ENCODE measurements around the gene FAM83C.

Gene FAM83C

DNA sequence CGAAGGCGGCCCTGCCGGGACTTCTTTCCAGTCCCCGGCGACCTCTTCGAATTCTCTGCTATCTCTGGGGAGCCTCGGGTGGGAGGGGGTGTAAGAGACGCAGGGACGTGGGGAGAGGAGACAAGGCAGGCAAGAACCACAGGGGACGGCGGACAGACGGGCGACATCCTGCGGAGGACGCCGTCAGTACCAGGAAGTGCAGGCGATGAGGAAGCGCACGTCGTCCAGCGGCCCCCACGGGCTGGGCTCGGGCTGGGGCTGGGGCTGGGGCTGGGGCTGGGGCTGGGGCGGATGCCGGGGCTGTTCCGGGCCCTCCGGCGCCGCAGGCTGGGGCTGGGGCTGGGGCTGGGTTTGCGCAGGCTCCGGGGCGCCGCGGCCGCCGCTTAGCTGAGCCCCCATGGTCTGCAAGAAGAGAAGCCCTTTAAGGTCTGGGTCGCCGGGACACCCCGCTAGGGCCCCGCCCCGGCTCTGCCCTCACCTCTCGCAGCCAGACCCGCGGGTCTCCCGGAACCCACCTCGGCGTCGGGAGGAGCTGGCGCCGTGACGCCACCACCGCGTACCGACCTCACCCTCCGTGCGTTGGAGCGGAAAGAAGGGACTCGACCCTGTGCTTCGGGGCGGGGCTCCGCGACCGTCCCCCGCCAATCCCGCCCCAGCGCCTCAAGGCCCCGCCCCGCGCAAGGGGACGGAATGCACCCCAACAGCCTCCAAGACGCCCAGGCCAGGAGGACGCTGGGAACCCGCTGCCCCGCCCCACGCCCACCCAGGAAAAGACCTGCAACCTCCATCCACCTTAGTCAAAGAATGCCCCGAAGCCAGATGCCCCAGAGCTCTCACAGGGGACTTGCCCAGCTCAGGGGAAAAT lies 14.5 kb downstream of the FAM83C start, which contains the start of gene MMP24OS:
MMP24OS (minus strand) TSS at position 592 of the 865 bp plus-strand sequence; CDS start at position 399, 193 bp downstream.
- DNase-seq (ENCODE audit: low spot score) = peak; percentile 96
- in situ Hi-C loops (cut with MboI; ENCODE audit: low pct_unique_long_range_greater_than_20kb, low sequenced_read_pairs, unreplicated experiment) = no loop called here

DNA sequence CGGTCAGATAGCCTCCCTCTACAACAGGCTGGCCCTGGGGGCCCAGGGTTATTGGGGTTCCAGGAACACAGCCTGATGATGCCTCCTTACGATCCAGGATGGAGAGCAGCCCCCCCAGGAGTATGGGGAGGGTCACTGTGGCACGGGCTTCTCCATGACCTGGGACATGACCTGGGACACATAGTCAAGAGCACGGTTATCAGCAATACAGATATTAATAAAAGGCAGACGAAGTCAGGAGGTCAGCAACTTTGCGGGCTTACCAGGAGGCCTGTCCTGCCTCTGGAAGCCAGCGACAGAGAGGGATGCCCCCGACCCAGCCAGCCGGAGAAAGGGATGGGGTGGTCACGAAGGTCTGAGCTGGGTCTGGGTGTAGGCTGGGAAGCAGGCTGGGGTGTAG lies 15.1 kb downstream of the FAM83C start:
- in situ Hi-C loops (cut with MboI; ENCODE audit: low pct_unique_long_range_greater_than_20kb, low sequenced_read_pairs, unreplicated experiment) = no loop called here

More for the DNA sequence above, 14.5 kb downstream of the FAM83C start, which contains the start of gene MMP24OS:
- TF ChIP-seq, protein P1, sequence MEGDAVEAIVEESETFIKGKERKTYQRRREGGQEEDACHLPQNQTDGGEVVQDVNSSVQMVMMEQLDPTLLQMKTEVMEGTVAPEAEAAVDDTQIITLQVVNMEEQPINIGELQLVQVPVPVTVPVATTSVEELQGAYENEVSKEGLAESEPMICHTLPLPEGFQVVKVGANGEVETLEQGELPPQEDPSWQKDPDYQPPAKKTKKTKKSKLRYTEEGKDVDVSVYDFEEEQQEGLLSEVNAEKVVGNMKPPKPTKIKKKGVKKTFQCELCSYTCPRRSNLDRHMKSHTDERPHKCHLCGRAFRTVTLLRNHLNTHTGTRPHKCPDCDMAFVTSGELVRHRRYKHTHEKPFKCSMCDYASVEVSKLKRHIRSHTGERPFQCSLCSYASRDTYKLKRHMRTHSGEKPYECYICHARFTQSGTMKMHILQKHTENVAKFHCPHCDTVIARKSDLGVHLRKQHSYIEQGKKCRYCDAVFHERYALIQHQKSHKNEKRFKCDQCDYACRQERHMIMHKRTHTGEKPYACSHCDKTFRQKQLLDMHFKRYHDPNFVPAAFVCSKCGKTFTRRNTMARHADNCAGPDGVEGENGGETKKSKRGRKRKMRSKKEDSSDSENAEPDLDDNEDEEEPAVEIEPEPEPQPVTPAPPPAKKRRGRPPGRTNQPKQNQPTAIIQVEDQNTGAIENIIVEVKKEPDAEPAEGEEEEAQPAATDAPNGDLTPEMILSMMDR (IDR thresholded peaks at IDR 0.05; ENCODE audit: extremely low read depth, insufficient read depth, missing control alignments) = peak; percentile 56

GRCh38 chr20:35276408-35276807 lies 15.8 kb downstream of the FAM83C start:
- TF ChIP-seq, protein P1 (IDR thresholded peaks at IDR 0.05; ENCODE audit: extremely low read depth, insufficient read depth, missing control alignments) = no peak
- no peak for DNase-seq (ENCODE audit: low spot score)
- in situ Hi-C loops (cut with MboI; ENCODE audit: low pct_unique_long_range_greater_than_20kb, low sequenced_read_pairs, unreplicated experiment) = no loop called here

More for the DNA sequence above, 15.1 kb downstream of the FAM83C start:
- TF ChIP-seq, protein P1 (IDR thresholded peaks at IDR 0.05; ENCODE audit: extremely low read depth, insufficient read depth, missing control alignments) = no peak
- DNase-seq (ENCODE audit: low spot score) = no peak

- no peak for DNase-seq (ENCODE audit: low spot score)
- TF ChIP-seq, protein P1 (IDR thresholded peaks at IDR 0.05; ENCODE audit: extremely low read depth, insufficient read depth, missing control alignments) = no peak
- in situ Hi-C loops (cut with MboI; ENCODE audit: low pct_unique_long_range_greater_than_20kb, low sequenced_read_pairs, unreplicated experiment) = no loop called here
These were observed 16.4 kb downstream of the FAM83C start for GRCh38 chr20:35275741-35276251.

DNA sequence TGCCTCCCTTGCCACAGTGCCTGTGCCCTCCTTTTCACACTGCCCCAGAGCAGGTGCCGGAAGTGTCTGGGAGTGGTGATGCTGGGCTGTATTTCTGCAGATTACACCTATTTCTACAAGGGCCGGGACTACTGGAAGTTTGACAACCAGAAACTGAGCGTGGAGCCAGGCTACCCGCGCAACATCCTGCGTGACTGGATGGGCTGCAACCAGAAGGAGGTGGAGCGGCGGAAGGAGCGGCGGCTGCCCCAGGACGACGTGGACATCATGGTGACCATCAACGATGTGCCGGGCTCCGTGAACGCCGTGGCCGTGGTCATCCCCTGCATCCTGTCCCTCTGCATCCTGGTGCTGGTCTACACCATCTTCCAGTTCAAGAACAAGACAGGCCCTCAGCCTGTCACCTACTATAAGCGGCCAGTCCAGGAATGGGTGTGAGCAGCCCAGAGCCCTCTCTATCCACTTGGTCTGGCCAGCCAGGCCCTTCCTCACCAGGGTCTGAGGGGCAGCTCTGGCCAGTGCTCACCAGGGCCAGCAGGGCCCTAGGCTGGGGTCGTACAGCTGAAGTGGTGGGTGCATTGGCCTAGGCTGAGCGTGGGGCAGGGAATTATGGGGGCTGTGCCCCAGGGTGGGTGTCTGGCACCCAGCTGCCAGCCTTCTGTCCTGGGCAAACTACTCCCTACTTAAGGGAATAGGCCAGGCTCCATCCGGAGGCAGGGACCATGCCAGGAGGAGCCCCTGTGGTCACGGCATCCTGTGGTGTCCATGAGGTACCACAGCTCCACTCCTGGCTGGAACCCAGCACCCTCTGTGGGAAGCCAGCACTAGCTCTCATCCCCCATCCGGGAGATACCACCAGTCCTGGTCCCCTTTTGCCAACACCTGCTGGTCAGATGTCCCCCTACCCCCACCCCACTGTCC lies 17.8 kb downstream of the FAM83C start:
- in situ Hi-C loops (cut with MboI; ENCODE audit: low pct_unique_long_range_greater_than_20kb, low sequenced_read_pairs, unreplicated experiment) = no loop called here
- DNase-seq (ENCODE audit: low spot score) = no peak
- TF ChIP-seq, protein P1 (IDR thresholded peaks at IDR 0.05; ENCODE audit: extremely low read depth, insufficient read depth, missing control alignments) = no peak

Data from GM13977 (cell line).